ENCODE data around the gene APPBP2.

GRCh38 chr17:60436676-60437075 lies 89.4 kb downstream of the APPBP2 start:
- TF ChIP-seq CTCF (IDR thresholded peaks at IDR 0.05) (no peak), POLR2AphosphoS5 (IDR thresholded peaks at IDR 0.05) (no peak), POLR2A (IDR thresholded peaks at IDR 0.05) (no peak), EP300 (IDR thresholded peaks at IDR 0.05) (no peak)
